Tibial nerve (tissue), 3 donors: Measurements from ENCODE around the gene WFDC12.

ENCODE experiments used
- EP300 ChIP-seq, 2 donors: sonication (generic); formaldehyde crosslinking; IDR thresholded peaks; one replicate each; pipeline ENCODE4 v1.6.1; 2017; ENCODE audit warnings: antibody characterized with exemption in 2 of 2, mild to moderate bottlenecking in 1 of 2
- POLR2A ChIP-seq, 2 donors: fragments of 450-650 bp; IDR thresholded peaks; one replicate each; pipeline ENCODE4 v1.6.1; 2017; ENCODE audit warnings: antibody characterized with exemption in 2 of 2, mild to moderate bottlenecking in 2 of 2, moderate library complexity in 2 of 2

GRCh38 chr20:45109634-45110033 is 14.6 kb downstream of the WFDC12 start:
- TF ChIP-seq EP300 (IDR thresholded peaks at IDR 0.05) (no peak), POLR2A (IDR thresholded peaks at IDR 0.05) (no peak)
